Measurements from ENCODE around the gene PRRX1. TPM values are rescaled to one million over a fixed set of nuclear protein-coding genes. Genes with fewer than 3 reads are reported as not detected.

PRRX1 gene
- total and polyA plus RNA-seq, 9 donors, result 31.2 to 80.3 (median 60.8) TPM

- intact Hi-C loops (cut with DNase I), result no loop called here
- 47 to 52% (median 50%) methylated on average over 2 of the region's 2 CpGs for WGBS, 3 donors
- Histone ChIP-seq H3K27me3 (no peaks in the 10 kb centered on the region), H3K36me3 (no peaks in the 10 kb centered on the region), H3K4me3 (no peak overlapping the region), H3K9me3 (no peaks in the 10 kb centered on the region), H3K4me1 (ENCODE audit: insufficient read depth) (no peaks in the 10 kb centered on the region), H3K27ac (no peak overlapping the region)
- TF ChIP-seq POLR2A (IDR thresholded peaks at IDR 0.05) (no peak), CTCF (IDR thresholded peaks at IDR 0.05) (no peak), EP300 (IDR thresholded peaks at IDR 0.05) (no peak)
- no peak for DNase-seq
These were observed 85.6 kb downstream of the PRRX1 start for GRCh38 chr1:170749549-170749948.

GRCh38 chr1:170749959-170750358, 86.0 kb downstream of the PRRX1 start:
- Histone ChIP-seq H3K36me3 (no peaks in the 10 kb centered on the region), H3K4me1 (ENCODE audit: insufficient read depth) (no peaks in the 10 kb centered on the region), H3K27ac (no peak overlapping the region), H3K27me3 (no peaks in the 10 kb centered on the region), H3K9me3 (no peaks in the 10 kb centered on the region), H3K4me3 (no peak overlapping the region)
- no peak for DNase-seq
- TF ChIP-seq CTCF (IDR thresholded peaks at IDR 0.05) (no peak), POLR2A (IDR thresholded peaks at IDR 0.05) (no peak), EP300 (IDR thresholded peaks at IDR 0.05) (no peak)
- 62 to 73% (median 64%) methylated on average over 2 of the region's 2 CpGs for WGBS, 3 donors
- intact Hi-C loops (cut with DNase I), result no loop called here

- TF ChIP-seq CTCF (IDR thresholded peaks at IDR 0.05) (no peak), EP300 (IDR thresholded peaks at IDR 0.05) (no peak), POLR2A (IDR thresholded peaks at IDR 0.05) (no peak)
- intact Hi-C loops (cut with DNase I), result no loop called here
- WGBS, 3 donors, result 61 to 73% (median 70%) methylated on average over 3 of the region's 3 CpGs
- H3K4me3 ChIP-seq, result no peak overlapping the region
- no peaks in the 10 kb centered on the region for H3K4me1 ChIP-seq (ENCODE audit: insufficient read depth)
- H3K9me3 ChIP-seq, result no peaks in the 10 kb centered on the region
- H3K36me3 ChIP-seq, result no peaks in the 10 kb centered on the region
- DNase-seq, result no peak
- no peaks in the 10 kb centered on the region for H3K27me3 ChIP-seq
- no peak overlapping the region for H3K27ac ChIP-seq
These were observed 91.9 kb downstream of the PRRX1 start for GRCh38 chr1:170755795-170756194.

GRCh38 chr1:170758992-170759391, 95.1 kb downstream of the PRRX1 start:
- intact Hi-C loops (cut with DNase I), result no loop called here
- TF ChIP-seq CTCF (IDR thresholded peaks at IDR 0.05) (no peak), EP300 (IDR thresholded peaks at IDR 0.05) (no peak), POLR2A (IDR thresholded peaks at IDR 0.05) (no peak)
- Histone ChIP-seq H3K27ac (no peak overlapping the region), H3K4me3 (no peak overlapping the region), H3K36me3 (no peaks in the 10 kb centered on the region), H3K27me3 (no peaks in the 10 kb centered on the region), H3K9me3 (no peaks in the 10 kb centered on the region), H3K4me1 (ENCODE audit: insufficient read depth) (no peaks in the 10 kb centered on the region)
- 70 to 95% (median 78%) methylated on average over 2 of the region's 2 CpGs for WGBS, 3 donors
- no peak for DNase-seq

Data from ovary (tissue), 9 donors.